ENCODE measurements around the gene CKMT2.
A peak's percentile ranks its signal among the peaks of the same experiment; 100 is the strongest.
"Not testable (repeated sequence)": the region's sequence is repeated elsewhere in the genome, so short reads cannot be mapped to it uniquely, and the experiment has no call there.

CKMT2 gene

DNA sequence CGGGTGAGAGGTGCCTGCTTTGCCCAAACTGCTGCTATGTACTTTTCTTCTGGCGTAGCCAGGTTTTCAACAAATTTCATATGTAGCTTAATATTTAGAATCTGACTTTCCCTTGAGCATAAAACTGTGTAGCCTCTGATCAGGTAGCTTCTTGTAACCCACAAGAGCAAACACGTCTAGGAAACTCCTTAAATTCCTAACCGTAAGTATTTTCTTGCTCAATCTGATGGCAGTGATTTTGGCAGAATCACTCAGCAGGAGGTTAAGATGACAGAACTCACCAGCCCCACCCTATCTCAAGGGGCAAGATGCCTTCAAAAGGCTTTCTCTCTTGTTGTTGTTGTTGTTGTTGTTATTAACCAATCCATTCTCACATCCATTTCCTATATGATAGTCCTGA lies 20.8 kb downstream of the CKMT2 start:
- no peak for DNase-seq

- DNase-seq = no peak
These were observed 21.9 kb downstream of the CKMT2 start for GRCh38 chr5:81254886-81255559.

DNA sequence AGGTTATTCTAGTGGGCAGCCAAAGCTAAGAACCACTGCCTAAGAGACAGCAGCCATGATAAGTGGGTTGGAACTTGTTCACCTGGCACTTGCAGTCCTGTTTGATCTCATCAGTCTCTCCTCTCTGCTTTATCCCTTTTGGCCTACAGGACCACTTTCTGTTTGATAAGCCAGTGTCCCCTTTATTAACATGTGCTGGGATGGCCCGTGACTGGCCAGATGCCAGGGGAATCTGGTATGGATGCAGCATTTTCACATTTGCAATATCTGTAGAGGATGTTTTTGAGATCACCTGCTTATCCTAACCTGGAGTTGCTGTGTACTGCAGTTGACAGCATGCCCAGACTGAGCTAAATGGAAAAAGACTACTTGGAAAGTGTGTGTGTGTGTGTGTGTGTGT lies 23.6 kb downstream of the CKMT2 start:
- no peak for DNase-seq

DNA sequence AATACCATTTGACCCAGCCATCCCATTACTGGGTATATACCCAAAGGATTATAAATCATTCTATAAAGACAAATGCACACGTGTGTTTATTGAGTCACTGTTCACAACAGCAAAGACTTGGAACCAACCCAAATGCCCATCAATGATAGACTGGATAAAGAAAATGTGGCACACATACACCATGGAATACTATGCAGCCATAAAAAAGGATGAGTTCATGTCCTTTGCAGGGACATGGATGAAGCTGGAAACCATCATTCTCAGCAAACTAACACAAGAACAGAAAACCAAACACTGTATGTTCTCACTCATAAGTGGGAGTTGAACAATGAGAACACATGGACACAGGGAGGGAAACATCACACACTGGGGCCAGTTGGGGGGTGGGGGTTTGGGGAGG lies 29.7 kb downstream of the CKMT2 start:
- not testable (repeated sequence) for DNase-seq

GRCh38 chr5:81265101-81265500 lies 32.0 kb downstream of the CKMT2 start:
- DNase-seq = no peak

DNA sequence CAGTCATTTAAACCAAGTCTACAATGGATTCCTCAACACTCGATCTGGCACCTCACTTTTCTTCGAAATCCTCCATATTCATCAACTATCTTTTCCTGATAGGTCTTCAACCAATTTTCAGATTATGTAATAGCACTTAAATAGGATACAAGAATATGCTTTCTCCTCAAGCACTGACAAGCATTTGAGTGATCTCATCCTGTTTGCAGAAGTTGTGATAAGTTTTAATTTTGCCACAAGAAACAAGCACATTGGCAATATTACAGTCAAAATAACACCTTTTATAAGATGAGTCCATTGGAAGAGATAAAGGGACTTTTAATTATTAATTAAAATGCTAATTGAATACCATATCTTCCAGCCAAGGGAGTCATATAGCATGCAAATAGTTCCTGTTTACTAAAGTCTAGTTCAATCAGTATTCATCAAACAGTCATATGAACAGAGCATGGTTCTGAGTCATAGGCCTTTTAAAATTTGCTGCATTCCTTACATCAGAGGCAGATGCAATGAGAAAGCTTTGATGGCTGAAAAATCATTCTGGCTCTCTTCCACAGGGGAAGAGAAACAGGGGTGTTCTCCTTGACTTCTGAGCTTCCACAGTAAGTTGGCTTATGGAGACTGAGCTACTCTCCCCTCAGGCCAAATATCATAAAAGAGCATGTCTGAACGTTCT lies 35.5 kb downstream of the CKMT2 start:
- DNase-seq = no peak

GRCh38 chr5:81269751-81270393 lies 36.8 kb downstream of the CKMT2 start:
- DNase-seq = no peak

GRCh38 chr5:81270394-81271027 lies 37.4 kb downstream of the CKMT2 start:
- DNase-seq = not testable (repeated sequence)

GRCh38 chr5:81283976-81284375 lies 50.9 kb downstream of the CKMT2 start:
- DNase-seq = no peak

DNA sequence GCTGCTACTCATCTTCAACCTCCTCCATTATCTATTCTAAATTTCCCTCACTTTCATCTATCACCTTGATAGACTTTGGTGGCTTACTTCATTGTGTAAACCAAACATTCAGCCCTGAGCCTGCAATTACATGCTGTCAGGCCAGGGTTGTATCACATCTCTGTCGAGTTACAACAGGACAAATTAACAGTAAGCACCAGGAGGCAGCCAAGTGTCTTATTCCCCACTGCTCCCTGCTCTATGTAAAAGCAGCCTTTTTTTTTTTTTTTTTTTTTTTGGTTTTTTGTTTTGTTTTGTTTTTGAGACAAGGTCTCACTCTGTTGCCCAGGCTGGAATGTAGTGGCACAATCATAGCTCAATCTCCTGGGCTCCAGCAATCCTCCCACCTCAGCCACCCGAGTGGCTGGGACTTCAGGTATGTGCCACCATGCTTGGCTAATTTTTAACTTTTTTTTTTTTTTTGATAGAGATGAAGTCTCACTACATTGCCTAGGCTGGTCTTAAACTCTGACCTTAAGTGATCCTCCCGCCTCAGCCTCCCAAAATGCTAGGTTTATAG lies 53.0 kb downstream of the CKMT2 start:
- DNase-seq = no peak

DNA sequence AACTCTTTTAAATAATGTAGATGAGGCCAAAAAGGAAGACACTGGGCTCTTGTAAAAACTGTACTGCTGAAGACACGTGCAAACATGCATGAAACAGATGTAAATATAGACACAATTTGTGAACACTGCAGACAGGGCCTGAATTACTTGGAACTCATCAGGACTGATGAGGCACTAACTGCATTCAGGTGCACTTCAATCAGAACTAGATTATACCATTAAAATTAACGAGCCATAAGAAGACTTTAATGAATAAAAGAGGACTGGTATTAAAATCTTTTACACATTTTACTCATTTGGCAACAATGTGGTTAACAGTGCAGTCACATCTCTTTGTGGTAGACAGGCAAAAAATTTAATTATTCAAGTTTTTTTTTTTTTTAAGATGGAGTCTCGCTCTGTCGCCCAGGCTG lies 54.9 kb downstream of the CKMT2 start:
- DNase-seq = no peak

- no peak for DNase-seq
These were observed 57.0 kb downstream of the CKMT2 start for GRCh38 chr5:81290146-81290545.

GRCh38 chr5:81292130-81292529 lies 59.0 kb downstream of the CKMT2 start:
- no peak for DNase-seq

DNA sequence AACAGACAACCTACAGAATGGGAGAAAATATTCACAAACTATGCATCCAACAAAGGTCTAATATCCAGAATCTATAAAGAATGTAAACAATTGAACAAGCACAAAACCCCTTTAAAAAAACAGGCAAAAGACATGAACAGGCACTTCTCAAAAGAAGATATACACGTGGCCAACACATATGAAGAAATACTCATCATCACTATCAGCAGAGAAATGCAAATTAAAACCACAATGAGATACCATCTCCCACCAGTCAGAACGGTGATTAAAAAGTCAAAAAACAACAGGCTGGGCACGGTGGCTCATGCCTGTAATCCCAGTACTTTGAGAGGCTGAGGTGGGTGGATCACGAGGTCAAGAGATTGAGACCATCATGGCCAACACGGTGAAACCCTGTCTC lies 60.9 kb downstream of the CKMT2 start:
- not testable (repeated sequence) for DNase-seq

DNA sequence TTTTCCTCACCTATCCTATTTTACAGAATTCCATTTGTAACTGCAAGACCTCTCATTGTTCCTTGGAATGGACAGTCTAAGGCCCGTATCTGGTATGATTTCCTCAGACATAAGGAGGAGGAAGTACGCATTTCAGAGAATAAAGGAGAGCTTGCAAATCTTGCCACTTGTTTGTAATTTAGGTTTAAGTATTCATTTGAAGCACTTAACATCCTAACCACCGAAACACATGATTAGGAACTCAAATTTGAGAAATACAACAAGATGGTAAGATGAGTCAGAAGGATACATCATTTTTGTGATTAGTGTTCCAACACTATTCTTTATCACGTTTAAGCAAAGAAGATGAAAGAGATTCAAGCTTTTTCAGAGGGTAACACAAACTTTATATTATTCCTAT lies 64.4 kb downstream of the CKMT2 start:
- no peak for DNase-seq

GRCh38 chr5:81300921-81301270 lies 67.8 kb downstream of the CKMT2 start:
- DNase-seq = no peak

DNA sequence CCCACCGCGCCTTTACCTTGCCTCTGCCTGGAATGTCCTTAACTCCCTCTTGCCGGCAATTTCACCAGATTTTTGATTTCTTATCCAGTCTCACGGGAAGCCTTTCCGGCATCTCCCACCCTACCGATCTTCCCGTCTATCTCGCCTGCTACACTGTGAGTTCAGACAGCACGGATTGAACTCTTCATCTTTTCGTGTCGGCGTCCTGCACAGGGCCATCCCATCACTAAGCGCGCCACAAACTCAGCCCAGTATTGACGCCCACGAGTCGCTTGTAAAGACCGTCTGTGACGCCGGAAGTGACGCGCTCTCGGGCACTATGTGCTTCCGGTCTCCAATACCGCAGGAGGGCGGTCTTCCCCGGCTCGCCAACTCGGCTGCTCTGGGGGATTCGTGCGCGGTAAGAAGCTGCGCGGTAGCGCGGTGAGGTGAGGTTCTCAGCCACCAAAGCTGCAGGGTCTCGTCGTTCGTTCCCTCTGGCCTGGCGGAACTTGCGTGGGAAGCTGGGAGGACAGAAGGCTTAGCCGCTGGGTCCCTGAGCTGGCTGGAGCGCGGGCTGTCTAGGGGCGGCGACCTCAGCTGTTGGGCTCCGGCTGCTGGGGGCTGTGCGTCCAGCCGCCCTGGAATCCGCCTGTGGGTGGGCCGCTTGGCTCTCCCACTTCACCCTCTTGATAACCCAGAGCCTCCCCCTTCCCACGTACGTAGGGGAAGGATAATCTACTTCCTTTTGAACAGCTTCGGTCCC lies 68.3 kb downstream of the CKMT2 start, which contains the start of gene ZCCHC9:
ZCCHC9 (plus strand) TSS at position 317 of the 745 bp plus-strand sequence. CDS start 3,171 bp downstream, outside the sequence.
- DNase-seq = peak; percentile 95

GRCh38 chr5:81302596-81302995 lies 69.5 kb downstream of the CKMT2 start:
- no peak for DNase-seq

DNA sequence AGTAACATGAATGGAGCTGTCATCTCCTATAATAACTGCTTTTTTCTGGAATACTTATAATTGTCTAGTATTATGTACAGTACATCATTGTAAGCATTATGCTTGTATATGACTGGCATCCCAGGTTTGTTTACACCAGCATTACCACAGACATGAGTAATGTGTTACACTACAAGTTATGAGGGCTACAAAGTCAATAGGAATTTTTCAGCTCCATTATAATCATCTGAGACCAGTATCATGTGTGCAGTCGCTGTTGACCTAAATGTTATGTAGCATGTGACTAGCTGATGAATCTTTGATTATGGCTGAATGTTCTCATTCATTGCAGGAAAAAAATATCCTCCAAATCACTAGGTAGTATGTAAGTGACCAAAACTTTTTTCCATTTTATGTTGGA lies 70.4 kb downstream of the CKMT2 start:
- DNase-seq = no peak

DNA sequence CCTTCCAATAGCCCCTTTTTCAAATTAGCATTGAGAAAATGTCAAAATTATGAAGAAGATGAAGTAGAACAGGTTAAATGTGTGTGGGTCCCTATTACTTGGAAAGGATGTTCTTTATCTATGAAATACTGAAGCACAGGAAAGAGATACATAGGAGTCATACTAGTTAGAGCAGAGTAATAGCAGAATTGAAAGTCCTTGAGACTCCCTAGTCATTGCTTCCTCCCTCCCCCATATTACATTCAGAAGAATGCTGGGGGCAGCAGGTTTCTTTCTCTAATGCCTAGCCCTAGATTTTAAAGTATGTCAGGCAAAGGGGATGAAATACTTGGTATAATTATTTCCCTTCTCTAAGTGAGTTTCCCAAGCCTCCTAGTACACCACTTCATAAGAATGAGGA lies 72.7 kb downstream of the CKMT2 start:
- no peak for DNase-seq

DNA sequence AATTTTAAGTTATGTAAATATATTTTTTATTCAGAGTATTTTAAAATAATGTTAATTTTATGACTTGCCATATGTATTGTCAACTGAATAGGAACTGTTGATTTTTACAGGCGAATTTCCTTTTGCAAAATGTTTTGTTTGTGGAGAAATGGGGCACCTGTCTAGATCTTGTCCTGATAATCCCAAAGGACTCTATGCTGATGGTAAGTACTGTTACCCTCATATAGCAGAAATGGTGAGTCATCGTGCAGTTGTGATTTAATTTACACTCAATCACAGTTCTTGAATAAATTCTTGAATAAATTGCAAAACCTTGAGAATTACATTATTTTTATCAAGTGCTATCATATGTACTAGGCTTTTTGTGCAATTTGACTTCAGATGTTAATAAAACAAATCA lies 75.7 kb downstream of the CKMT2 start:
- DNase-seq = no peak

DNA sequence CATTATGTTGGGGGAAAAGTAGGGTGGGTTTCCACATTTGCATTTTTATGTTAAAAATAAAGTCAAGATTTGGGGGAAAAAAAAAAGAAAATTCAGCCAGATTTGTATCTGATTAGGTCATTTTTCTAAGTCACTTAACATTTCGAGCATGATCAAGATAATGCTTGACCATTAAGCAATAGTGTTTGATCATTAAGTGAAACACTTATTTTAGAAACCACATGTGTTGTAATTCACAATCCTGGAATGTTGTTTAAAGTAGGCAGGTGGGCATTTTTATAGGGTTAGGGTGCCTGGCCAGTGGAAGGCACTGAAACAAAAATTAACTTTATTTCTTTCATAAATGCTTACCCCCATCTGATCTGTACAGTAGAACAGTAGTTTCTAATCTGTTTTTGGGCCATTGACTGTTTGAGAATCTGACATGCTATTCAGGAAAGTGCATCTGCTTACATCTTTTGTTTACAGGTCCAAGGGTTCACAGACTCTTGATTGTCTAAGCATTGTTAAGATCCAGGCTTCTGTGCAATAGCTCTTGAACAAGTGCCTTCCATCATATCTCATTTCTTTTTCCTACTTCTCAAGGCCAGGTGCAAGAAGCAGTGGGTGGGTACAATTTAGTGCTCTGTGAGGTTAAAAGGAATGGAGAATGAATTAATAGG lies 77.4 kb downstream of the CKMT2 start:
- DNase-seq = no peak
